GM13976 (cell line): ENCODE data around the gene MPEG1.

Experiments
- DNase-seq: peaks from one replicate; pipeline ENCODE4 v3.0.0; 2012; ENCODE audit warnings: low spot score
- CTCF ChIP-seq: IDR thresholded peaks from 2 replicates; pipeline ENCODE4 v1.5.1; 2012; ENCODE audit warnings: borderline replicate concordance, mild to moderate bottlenecking; ENCODE audit not compliant: insufficient read depth; ENCODE audit errors: extremely low read depth, missing control alignments, control extremely low read depth
- in situ Hi-C: fragments of 300-500 bp; cut with MboI; formaldehyde crosslinking; loops from one replicate; pipeline ENCODE4 v1.12.0; 2022; ENCODE audit warnings: low sequenced_read_pairs, mixed read lengths, inconsistent platforms; ENCODE audit not compliant: unreplicated experiment

MPEG1 gene

GRCh38 chr11:59189986-59190385, 22.7 kb downstream of the MPEG1 start:
- in situ Hi-C loops = loop anchor here (10.0 kb wide), 1 partner anchor 235 kb away; the partner anchor contains the start of gene OR5A2
- TF ChIP-seq CTCF = no peak
- DNase-seq = no peak

GRCh38 chr11:59188954-59189353, 23.8 kb downstream of the MPEG1 start:
- TF ChIP-seq CTCF = no peak
- in situ Hi-C loops = loop anchor here (10.0 kb wide), 1 partner anchor 236 kb away; the partner anchor contains the start of gene OR5A2
- no peak for DNase-seq

GRCh38 chr11:59187587-59187986, 25.1 kb downstream of the MPEG1 start:
- TF ChIP-seq CTCF = no peak
- in situ Hi-C loops = loop anchor here (10.0 kb wide), 1 partner anchor 237 kb away; the partner anchor contains the start of gene OR5A2
- no peak for DNase-seq

- TF ChIP-seq CTCF = no peak
- no peak for DNase-seq
- in situ Hi-C loops = loop anchor here (10.0 kb wide), 1 partner anchor 238 kb away; the partner anchor contains the start of gene OR5A2
These were observed 25.7 kb downstream of the MPEG1 start for GRCh38 chr11:59187035-59187434.

GRCh38 chr11:59186130-59186594, 26.6 kb downstream of the MPEG1 start:
- in situ Hi-C loops = loop anchor here (10.0 kb wide), 1 partner anchor 239 kb away; the partner anchor contains the start of gene OR5A2

GRCh38 chr11:59185386-59185945, 27.3 kb downstream of the MPEG1 start:
- in situ Hi-C loops = loop anchor here (10.0 kb wide), 1 partner anchor 239 kb away; the partner anchor contains the start of gene OR5A2
- no peak for DNase-seq
- TF ChIP-seq CTCF = no peak

More at GRCh38 chr11:59186130-59186594, 26.6 kb downstream of the MPEG1 start:
- peak; percentile 55 for TF ChIP-seq CTCF
- DNase-seq = peak; percentile 80
